Astrocyte (in vitro differentiated cells and primary cell): ENCODE results near the gene RUFY1.
"Not testable (repeated sequence)": the region's sequence is repeated elsewhere in the genome, so short reads cannot be mapped to it uniquely, and the experiment has no call there.

Experiments
- CTCF ChIP-seq: IDR thresholded peaks from 2 replicates; pipeline ENCODE4 v1.5.1; 2011; ENCODE audit warnings: low read depth, mild to moderate bottlenecking, inconsistent platforms, low read length, moderate library complexity; ENCODE audit not compliant: insufficient read depth
- EZH2 ChIP-seq: IDR thresholded peaks from 2 replicates; pipeline ENCODE4 v1.6.1; 2012; ENCODE audit warnings: mild to moderate bottlenecking, low read length, inconsistent platforms; ENCODE audit not compliant: insufficient read depth

DNA sequence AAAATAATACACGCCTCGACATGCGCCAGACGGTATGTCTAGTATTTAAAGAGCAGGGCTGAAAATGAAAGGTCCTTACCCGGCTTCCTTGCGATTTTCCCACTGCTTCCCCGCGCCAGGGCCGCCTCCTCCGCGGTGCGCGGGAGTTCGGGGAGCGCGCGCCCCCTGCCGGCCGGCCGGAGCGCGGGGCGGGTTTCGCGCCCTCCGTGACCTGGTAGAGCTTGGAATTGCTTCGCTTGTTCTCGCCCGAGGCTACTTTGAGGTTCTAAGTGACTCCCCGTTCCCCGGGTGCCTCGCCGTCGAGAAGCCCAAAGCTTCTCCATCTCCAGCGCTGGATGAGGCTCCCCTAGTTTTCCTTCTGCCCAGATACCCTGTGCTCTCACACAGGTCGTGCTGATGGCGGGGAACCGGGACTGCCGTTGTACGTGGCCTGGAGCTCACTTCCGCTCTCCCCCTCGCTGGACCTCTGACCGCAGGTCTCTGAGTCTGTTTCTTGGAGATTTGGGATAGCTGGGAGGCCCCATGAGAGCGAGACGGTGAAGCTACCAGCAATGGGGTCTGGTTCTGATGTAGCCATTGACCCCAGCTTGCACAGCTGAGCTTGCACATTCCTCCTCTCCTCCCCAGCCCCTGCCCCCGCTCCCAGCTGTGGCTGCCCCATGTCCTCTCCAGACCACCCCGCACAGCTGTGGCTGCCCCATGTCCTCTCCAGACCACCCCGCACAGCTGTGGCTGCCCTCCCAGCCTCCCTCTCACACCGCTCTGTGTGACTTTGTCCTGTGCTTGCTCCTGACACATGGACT is 84.2 kb downstream of the RUFY1 start:
- TF ChIP-seq CTCF, EZH2: not testable (repeated sequence)
